Frontal cortex (tissue), 4 donors: ENCODE measurements around the gene P2RX2. TPM values are rescaled to one million over a fixed set of nuclear protein-coding genes. Genes with fewer than 3 reads are reported as not detected.

Experiments used
- DNase-seq, 2 donors: peaks; one replicate each; pipeline ENCODE4 v3.0.0; 2012; ENCODE audit warnings: low spot score in 2 of 2
- FAIRE-seq: peaks from 2 replicates; lab custom pipeline; 2012; peaks lifted over from hg19 to GRCh38; lab: Jason Lieb, UNC
- total RNA-seq: library from RNA; depleted of rRNA; stranded (reverse); fragments of >200 nt; gene quantifications from one replicate; pipeline ENCODE4 v1.2.3, GENCODE V29; 2014
- donor health status: control.
- donor health status: control.
- donor health status: control.

P2RX2 gene
- total RNA-seq = not detected

DNA sequence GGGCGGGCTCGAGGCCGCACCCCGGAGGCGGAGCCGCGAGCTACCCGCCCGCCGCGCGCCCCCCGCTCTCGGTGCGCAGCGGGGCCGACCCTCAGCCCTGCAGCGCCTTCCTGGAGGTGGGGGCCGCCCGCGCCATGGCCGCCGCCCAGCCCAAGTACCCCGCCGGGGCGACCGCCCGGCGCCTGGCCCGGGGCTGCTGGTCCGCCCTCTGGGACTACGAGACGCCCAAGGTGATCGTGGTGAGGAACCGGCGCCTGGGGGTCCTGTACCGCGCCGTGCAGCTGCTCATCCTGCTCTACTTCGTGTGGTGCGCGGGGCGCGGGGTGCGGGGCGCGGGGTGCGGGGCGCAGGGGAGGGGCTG, at the start of gene P2RX2:
Gene P2RX2 (plus strand): TSS at position 94 of the 361 bp plus-strand sequence. CDS start 41 bp downstream, at position 135.
- DNase-seq = no peak
- no peak for FAIRE-seq

GRCh38 chr12:132568826-132569480, 49.6 kb upstream of the P2RX2 start:
- FAIRE-seq = no peak
- DNase-seq = no peak

GRCh38 chr12:132569856-132570480, 48.6 kb upstream of the P2RX2 start:
- DNase-seq = no peak
- no peak for FAIRE-seq

- DNase-seq (no peak), FAIRE-seq (no peak)
These were observed 47.9 kb upstream of the P2RX2 start for GRCh38 chr12:132570635-132571034.

DNA sequence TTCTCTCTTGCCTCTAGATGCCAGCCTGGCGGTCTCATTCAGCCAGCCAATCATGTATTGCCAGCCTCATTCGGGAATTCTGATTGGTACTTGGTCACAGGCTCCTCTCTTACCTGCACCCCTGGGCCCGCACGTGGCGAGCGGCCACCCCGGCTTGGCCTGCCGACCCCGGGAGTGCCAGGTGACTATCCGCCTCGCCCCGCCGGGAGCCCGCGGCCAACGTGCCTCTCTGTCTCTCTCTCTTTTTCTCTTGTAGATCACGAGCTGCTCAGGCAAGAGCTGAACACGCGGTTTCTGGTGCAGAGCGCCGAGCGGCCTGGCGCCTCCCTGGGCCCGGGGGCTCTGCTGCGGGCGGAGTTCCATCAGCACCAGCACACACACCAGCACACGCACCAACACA, 47.5 kb upstream of the P2RX2 start:
- FAIRE-seq = no peak

DNA sequence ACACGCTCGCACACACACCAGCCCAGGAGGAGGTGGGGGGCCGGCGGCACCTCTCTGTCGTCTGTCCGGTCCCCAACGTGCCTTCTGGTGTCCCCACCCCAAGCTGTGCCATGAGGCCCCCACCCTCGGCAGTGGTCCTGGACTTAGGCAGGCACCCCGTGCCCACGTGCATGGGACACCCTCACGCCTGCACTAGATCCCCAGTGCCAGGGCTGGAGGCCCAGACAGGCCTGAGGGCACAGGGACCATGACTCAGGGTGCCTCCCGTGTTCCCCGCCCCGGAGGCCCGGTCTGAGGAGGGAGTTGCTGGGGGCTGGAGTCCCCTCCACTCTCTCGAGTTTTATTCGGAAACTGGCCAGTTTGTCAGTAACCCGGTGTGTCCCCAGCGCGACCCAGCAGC, 47.0 kb upstream of the P2RX2 start:
- FAIRE-seq (no peak), DNase-seq (no peak)

More for the DNA sequence above, 47.5 kb upstream of the P2RX2 start:
- no peak for DNase-seq

GRCh38 chr12:132572106-132572505, 46.5 kb upstream of the P2RX2 start:
- DNase-seq = no peak
- FAIRE-seq = no peak

DNA sequence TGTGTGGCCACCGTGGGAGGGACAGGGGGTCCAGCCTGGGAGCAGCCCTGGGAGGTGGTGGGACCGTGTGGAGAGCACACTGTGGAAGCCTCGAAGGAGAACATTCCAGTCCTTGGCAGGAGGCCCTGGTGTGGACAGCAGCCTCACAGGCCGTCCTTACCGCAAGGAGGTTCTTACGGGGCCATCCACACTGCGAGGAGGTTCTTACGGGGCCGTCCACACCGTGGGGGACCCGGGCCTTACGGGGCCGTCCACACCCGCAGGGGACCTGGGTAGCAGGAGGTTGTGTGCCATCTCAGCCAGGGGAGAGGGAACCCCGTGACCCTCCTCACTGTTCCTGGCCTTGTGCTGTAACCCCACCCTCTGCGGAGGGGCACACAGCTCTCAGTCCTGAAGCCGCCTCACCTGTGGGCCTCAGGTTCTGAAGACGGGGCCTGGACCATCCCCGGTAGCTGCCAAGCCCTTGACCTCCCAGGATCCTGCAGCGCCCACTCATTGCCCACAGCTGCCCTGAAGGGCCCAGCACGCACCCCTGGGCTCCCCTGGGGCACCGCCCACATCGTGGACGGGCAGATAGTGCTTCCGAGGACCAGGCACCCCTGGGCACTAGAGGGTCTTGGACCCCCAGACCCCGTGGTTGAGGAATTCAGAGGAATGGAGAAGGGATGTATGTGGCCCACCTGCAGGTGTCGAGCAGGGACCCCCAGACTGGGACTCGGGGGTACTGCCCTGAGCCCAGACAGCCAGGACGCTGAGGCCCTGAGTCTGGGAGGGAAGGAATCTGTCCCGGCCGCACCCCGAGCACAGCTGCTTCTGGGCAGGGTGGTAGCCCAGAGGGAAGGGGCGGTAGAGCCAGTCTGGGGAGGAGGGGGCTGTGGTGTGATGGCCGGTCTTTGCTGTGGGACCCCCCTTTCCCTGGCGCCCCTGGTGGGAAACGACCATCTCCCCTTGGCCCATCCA, 45.5 kb upstream of the P2RX2 start:
- DNase-seq (no peak), FAIRE-seq (no peak)

DNA sequence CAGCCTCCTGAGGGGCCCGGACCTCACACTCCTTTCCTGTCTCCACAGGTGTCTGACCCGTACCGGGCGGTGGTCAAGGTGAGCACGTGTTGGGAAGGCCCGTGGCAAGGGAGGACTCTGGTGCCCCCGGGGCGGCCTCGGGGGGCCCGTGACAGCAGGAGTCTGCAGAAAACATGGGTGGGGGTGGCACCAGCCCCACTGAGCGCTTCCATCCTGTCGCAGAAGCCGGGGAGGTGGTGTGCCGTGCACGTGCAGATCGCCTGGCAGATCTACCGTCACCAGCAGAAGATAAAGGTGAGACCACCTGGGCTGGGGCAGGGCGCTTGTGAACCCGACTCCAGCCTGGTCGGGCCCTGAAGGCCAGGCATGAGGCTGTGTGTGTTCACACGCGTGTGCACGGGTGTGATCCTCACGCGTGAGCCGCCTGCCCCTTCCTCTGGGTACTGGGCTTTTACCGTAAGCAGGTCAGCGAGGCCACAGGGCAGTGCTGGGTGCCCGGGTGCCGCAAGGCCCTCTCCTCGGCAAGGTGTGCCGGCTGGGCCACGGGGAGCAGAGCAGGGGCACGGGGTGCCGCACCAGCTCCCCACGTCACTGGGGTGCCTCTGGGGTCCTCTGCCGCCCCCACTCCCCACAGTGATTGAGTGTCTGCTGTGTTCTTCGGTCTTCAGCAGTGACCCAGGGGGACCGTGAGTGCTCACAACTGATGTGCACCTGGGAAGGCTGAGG, 44.1 kb upstream of the P2RX2 start:
- DNase-seq = no peak
- FAIRE-seq = no peak

DNA sequence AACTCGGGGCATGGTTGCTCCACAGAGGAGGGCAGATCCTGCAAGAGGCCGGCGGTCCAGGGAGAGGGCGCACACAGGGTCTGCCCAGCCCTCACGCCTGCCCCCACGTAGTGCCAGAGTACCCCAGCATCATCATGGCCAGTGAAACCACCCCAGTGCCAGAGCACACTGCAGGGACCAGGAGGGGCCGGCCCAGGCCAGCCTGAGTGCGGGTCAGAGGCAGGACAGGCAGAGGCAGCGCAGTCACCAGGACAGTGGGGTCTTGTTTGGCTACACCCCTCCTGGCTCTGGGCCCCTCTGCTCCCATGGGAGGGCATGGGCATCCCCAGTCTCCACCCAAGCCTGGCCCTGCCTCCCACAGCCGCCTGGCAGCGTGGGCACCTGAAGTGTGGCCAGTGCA, 42.9 kb upstream of the P2RX2 start:
- FAIRE-seq (no peak), DNase-seq (no peak)

GRCh38 chr12:132576701-132577100, 41.9 kb upstream of the P2RX2 start:
- no peak for DNase-seq
- no peak for FAIRE-seq

GRCh38 chr12:132577191-132577920, 41.2 kb upstream of the P2RX2 start:
- DNase-seq (no peak), FAIRE-seq (no peak)

DNA sequence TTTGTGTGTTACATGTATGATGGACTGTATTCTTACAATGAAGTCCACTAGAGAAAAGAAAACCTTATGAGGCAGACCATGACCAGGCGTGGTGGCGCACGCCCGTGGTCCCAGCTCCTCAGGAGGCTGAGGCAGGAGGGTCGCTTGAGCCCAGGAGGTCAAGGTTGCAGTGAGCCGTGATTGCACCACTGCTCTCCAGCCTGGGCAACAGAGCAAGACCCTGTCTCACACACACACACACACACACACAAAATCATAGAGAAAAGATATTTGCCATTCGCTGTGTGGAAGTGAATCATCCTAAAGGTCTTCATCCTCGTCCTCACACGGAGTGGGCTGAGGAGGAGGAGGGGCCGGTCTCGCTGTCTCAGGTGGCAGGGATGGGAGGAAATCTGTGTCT, 40.5 kb upstream of the P2RX2 start:
- FAIRE-seq = no peak
- DNase-seq = no peak

- no peak for DNase-seq
- no peak for FAIRE-seq
These were observed 39.8 kb upstream of the P2RX2 start for GRCh38 chr12:132578826-132579225.

- no peak for DNase-seq
- no peak for FAIRE-seq
These were observed 38.8 kb upstream of the P2RX2 start for GRCh38 chr12:132579744-132580143.

DNA sequence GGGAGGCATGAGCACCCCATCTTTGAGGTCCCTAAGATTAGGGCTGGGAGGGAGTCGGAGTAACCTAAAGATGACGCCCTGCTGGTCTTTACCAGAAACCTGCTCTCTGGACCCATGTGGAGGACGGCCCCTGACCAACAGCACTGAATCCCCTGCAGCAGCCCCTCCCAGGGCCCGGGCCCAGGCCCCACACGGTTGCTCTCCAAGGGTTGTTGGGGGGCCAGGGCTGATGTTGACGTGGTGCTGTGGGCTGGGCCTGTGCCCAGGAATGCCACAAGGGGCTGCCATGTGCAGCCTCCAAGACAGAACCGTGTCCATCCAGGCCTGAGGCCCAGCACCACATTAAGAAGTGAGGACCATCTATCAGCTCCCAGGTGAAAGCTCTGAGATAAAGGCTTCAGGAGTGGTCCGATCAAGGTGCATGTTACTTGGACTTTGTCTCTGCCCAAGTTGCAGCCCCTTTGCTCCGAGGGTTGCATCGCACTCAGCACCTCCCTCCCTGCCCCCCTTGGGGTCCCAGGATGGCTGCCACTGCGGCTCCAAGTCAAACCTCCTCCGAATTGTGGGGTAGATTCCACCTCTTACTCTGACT, 37.8 kb upstream of the P2RX2 start:
- no peak for FAIRE-seq

DNA sequence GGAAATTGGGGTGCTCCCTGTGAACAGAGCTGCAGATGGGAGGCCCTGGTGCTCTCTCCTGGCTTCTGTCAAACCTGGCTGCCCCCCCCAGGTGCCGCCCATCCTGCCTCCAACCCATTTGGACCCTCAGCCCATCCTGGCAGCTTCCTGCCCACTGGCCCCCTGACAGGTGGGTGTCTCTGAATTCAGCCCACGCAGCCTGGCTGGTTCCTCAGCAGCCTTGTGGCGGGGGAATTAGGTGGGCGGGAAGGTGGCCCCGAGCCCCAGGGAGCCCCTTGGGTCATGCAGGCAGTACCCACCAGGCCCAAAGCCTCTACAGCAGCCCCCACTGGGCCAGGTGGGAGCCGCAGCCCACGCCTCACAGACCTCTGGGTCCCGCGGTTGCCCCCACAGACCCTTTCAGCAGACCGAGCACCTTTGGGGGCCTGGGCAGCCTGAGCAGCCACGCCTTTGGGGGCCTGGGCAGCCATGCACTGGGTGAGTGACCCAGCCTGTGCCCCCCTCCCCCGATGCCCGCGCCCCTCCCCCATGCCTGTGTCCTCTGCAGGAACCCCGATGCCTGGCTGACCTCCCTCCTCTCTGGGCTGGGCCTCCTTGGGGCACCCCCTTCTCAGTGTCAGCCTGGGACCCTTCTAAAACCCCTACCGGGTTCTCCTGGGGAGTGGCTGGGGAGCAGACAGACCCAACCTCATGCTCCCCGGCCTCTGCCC, 37.1 kb upstream of the P2RX2 start:
- DNase-seq (no peak), FAIRE-seq (no peak)

More for the DNA sequence above, 37.8 kb upstream of the P2RX2 start:
- no peak for DNase-seq

GRCh38 chr12:132582058-132582420, 36.5 kb upstream of the P2RX2 start:
- DNase-seq (no peak), FAIRE-seq (no peak)
